GM19397 (cell line): ENCODE results near the gene PER2.

Experiments
- ATAC-seq: cut with Tn5 transposase; IDR thresholded peaks from one replicate; pipeline ENCODE4 v1.9.1; 2021; ENCODE audit warnings: mild to moderate bottlenecking, moderate library complexity; ENCODE audit not compliant: unreplicated experiment

The PER2 gene

DNA sequence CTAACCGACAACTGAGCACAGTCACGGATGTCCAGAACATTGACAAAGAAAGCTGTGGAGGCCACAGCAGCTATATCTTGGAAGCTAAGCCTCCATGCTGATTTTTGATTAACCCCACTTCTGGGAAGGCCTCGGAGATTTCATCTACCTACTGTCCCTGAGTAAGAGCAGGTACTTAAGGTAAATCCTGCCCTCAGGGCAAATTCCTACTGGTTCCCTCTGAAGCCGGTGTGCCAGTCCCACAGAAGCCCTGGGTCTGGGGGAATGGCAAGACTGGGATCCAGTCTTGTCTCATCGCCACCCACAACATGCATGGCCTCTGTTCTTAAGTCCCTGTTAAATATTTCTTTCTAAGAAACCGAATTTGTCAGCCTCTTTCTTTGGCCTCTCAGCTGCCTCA lies 18.7 kb downstream of the PER2 start:
- no peak for ATAC-seq

GRCh38 chr2:238267884-238268680 lies 20.3 kb downstream of the PER2 start:
- no peak for ATAC-seq

GRCh38 chr2:238267341-238267710 lies 21.1 kb downstream of the PER2 start:
- ATAC-seq, result no peak

GRCh38 chr2:238265605-238266004 lies 22.8 kb downstream of the PER2 start:
- no peak for ATAC-seq

DNA sequence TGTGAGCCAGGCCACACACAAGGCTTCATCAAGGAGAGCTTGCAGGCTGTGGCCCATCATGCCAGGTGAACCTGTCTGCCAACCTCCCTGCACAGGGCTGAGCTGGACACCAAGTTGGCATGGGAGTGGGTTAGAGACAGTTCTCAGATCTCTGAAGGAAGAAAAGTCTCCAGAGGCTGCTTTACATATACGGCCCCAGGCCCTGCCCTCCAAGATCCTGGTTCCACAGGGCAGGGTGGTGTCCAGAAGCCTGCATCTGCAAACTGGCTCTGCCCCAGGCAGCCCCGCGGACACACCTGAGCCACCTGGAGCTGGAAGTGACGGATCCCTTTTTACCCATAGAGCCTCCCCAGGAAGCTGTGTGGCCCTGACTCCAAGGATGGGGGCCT lies 24.3 kb downstream of the PER2 start:
- no peak for ATAC-seq

DNA sequence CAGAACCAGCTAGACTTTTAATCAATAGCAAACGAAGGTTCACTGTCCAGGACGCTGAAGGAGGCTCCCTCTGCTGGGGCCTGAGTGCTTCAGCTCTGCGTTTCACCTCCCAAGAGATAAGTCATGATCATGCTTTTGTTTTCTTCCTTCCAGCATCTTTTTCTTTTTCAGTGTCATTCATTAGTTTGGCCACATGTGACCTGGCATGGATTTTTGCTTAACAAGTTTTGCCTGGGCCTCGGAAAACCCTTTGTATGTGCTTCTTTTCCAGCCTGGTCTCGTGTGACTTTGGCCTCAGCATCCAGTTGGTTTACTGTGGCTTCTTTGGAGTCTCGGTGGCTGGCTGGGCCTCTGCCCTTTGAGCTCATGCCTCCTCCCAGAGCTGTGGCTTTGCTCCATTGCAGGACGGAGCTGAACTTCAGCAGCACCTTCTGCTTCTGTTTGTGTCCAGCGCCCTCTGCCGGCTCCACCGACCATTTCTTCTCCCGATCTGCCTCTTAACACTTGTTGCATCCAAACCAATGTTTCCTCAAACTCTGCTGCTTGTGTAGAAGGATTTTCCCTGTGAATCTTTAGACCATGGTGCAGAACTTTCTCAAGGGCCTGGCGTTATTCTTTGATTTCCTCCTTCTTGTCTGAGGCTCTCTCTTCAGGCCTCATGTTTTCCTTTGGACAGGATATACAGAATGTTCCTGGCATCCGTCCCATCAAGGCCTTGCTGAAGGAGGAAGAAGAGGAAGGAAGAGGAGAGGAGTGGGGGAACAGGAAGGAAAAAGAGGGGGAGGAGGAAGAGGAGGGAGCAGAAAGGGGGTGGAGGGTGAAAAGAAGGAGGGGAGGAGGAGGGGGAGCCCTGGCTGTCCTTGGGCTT lies 25.0 kb downstream of the PER2 start:
- ATAC-seq, result no peak

DNA sequence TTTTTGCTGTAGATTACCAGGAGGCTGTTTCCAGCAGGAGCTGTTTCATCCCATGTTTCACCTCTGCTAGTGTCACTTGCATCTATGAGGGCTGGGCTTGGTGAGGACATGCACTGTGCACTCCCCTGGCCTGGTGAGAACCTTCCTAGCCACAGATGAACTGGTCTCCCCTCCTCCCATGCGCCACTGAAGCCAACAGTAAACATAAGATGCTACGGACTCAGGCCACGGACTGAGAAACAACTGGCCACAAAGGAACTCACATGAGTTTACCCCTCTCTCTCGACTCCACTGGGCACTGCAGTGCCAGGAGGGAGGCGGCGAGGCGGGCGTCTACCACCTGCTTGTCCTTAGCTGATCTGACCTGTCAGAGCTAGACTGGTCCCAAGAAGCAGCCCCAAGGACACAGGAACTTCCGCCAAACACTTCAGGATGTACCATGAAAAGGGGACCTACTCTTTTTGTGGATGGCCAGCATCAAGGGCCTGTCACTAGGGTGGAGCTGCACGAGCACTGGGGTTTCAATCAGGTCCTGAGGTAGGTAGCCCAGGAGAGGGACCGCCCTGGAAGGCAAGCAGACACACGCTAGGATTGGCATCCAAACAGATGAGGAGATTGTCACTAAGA lies 25.8 kb downstream of the PER2 start:
- ATAC-seq, result no peak

DNA sequence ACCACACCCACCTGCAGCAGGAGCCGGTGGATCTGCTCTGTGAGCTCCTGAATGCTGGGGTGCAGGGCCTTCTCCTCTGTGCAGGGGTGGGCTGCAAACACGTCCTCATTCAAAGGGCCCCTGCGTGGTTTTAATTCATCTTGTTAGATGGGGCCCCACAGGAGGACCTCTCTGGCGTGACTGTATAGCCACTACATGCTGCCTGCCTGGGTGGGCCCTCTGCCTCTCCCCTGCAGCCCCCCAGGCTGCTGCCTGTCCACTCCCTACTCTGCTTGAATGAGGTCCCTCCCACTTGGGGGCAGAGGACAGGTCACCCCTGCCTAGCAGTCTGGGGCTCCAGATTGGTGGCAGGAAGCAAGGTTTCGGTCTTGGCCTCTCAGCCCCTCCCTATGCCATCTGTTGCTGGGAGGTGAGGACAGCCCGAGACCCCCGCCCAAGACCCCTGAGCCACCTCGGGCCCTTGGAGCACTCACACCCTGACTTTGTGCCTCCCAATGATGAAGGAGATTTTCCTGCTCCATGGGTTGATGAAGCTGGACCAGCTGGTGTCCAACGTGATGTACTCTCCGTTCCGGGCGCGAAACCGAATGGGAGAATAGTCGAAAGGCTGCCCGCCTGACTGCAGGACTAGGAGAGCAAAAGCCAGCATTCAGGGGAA lies 26.6 kb downstream of the PER2 start:
- no peak for ATAC-seq

- no peak for ATAC-seq
Measured at GRCh38 chr2:238260883-238261282, 27.5 kb downstream of the PER2 start.

DNA sequence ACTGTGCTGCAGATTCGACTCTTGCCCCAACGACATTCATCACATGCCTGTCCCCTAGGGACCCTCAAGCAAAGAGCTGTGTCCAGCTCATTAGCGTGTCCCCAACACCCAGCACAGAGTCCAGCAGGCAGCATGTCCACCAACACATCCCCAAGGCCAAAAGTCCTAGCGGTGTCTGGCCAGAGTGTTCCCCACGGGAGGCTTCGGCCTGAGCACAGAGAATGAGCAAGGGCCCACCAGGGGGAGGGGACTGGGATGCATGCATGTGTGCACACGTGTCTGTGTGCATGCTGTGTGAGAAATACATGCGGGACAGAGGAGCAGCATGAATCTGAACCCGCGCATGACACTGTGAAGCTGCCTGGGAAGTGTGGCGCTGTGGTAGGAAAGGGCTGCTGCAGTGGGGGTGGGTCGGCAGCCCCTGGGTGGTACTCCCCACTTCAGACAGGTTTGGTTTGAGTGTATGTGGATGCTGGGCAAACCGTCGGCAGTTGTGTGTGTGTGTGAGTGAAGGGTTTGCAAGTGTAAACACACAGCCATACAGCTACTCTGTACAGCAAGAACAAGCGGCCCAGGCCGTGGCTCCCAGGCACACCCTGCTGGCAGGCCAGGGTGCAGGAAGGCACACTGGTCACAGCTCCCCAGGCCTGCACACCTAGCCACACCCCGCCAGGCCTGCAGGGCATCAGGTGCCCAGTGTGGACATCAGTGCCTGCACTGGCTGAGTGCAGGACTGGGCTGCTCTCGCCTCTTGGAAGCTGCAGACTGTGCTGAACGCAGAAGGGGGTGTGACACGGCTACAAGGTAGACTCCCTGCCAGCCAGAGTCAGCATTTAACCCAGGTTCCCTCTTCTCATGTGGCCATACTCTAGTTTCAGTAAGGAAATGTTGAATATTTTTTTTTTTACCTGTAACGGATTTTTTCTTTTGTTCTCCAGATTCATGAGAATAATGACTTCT lies 29.1 kb downstream of the PER2 start:
- ATAC-seq, result no peak

GRCh38 chr2:238257786-238258700 lies 30.4 kb downstream of the PER2 start:
- ATAC-seq, result no peak

DNA sequence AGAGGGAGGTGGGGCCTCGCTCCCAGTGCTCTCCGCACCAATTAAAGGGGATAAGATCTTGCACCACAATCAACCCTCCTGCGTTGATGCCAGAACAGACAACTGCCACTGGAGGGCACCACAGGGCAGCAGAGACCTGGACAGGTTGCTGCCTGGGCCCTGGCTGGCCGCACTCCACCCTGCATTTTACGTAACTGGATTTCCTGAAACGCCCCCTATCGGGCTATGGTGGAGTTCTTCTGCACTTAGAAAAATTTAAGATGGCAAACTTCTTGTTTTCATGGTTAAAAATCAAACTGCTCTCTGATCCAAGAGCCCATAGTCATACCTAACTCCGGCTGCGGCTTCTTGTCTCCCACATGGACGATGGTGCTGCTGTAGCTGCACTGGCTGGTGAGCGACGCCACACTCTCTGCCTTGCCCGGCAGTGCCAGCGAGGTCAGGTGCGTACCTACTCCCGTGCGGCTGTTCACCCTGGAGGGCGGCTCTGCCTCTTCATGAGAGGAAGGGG lies 31.8 kb downstream of the PER2 start:
- peak; percentile 40 for ATAC-seq

DNA sequence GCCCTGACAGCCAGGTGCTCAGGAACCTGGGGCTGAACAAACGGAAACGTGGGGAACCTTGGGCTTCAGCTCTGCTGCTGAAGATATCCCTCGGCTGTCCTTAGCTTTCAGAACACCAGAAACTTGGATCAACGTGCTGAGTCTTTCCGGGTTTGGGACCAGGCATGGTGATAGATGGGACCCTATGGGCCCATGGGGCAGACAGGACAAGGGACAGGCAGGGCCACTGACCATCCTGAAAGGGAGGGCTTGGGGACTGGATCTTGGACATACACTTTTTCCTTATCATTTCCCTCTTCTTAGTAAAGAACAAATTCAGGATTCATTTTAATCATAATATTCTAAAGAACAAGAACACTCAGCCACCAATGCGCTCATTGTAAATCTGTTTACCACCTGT lies 32.3 kb downstream of the PER2 start:
- no peak for ATAC-seq

DNA sequence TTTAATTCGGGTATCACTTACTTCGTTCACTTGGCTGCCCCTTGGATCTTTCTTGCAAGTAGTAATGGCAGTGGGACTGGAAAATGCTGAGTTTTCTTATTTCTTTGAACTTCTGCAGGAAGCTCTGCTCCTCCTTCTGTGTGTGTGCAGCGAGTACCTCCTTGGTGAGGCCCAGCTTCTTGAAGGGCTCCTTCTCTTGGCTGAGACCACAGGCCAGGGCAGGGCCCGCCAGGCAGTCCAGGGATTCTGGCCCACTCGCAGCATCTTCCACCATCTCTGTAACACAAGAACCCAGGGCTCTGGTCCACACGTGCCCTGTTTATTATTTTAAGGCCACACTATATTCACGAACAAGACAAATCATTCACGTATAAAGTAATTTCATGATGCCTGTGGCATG lies 32.8 kb downstream of the PER2 start:
- no peak for ATAC-seq

- no peak for ATAC-seq
Measured at GRCh38 chr2:238255151-238255551, 33.3 kb downstream of the PER2 start.

DNA sequence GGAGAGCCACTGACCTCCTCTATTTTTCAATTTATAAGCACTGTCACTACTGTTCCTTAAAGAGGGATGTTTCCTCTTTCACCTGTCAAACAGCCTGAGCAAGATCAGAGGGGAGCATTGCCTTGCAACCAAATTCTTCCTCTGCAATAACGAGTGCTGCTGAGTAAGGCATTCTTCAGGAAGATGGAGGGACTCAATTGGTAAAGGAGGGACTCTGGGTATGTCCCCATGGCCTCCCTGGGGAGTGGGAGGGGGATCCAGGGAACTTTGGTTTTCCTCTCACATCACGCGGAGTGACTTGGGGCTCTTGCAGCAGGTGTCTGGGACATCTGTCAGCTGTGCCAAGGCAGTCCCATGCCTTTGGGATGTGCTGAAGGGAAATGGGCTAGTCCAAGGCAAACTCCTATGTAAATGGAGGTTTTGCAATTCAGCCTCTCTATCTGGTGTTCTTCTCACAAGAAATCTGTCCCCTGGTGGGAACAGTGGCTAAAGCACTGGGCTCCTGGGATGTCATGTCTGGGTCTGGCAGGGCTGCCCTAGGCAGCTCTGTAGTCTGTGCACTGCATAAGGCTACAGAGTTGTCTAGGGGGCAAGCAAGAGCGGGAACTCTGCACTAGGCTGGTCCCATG lies 34.2 kb downstream of the PER2 start:
- no peak for ATAC-seq

DNA sequence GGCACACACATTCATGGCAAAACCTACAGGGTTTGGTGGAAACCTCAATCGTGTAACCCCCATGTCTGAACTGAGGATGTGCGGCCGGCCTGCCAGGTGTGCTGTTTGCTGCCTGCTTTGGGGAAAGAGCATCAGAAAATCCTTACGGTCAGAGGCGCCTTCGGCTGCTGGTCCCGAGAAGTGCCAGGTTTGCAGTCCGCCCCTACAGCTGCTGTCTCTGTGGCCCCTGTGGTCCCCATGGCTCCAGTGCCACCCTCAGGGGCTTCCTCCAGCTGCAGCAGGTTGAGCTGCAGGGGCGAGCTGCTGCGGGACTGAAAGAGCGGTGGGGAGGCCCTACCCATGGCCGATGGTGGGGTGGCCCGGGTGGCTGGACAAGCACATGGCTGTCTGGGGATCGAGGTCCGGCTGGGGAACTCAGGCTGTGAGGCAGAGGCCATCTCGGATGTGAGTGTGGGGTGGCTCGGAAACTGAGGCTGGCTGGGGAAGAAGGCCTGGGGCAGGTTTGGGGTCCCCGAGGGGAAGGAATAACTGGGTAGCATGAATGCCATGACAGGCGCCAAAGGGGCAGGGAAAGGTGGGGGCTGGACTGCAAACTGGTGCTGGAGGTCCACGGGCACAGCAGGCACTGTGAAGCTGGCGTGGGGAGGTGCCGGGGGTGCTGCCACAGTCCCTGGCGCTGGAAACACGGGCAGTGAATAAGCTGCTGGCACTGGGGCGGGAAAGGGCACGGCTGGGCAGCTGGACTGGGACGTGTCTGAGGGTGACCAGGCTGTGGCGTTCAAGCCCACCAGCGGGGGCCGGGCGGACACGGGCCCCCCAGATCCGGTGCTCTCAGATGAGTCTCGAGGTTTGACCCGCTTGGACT lies 35.4 kb downstream of the PER2 start:
- ATAC-seq, result no peak
